ENCODE measurements around the gene CDCP1. TPM values are rescaled to one million over a fixed set of nuclear protein-coding genes. Genes with fewer than 3 reads are reported as not detected.

The CDCP1 gene
- total RNA-seq, 5 donors from 2014 or later (not counting 1 experiment from before 2014, with no cell fraction given) = 0.36 to 1.7 (median 0.55) TPM

GRCh38 chr3:45097296-45097883 lies 48.8 kb downstream of the CDCP1 start:
- peaks cover 33 to 47% of the 10 kb centered on the region in 2 donors for H3K27me3 Mint-ChIP-seq
- H3K9me3 Mint-ChIP-seq = no peaks in the 10 kb centered on the region
- H3K27ac ChIP-seq (ENCODE audit: low read length) = no peak overlapping the region
- H3K36me3 Mint-ChIP-seq = no peaks in the 10 kb centered on the region
- no peak for DNase-seq
- no peaks in the 10 kb centered on the region for H3K36me3 ChIP-seq (ENCODE audit: control insufficient read depth in 2 of 2, extremely low read depth in 1 of 2, insufficient read depth in 1 of 2, low read length in 1 of 2)
- H3K4me1 Mint-ChIP-seq = peaks cover 8 to 16% (median 8%) of the 10 kb centered on the region in 3 donors
- H3K4me3 ChIP-seq (ENCODE audit: control insufficient read depth in 1 of 2, extremely low read depth in 1 of 2, low read length in 1 of 2) = no peak overlapping the region
- ChIA-PET CTCF (interaction anchor here (0.5 to 0.7 kb wide), 2 partner anchors 54 to 55 kb away, joined by 4 to 6 read pairs; no protein-coding TSS in a partner anchor), POLR2A (no interaction called here)
- ATAC-seq (replicated peaks in 1 of 4) = no peak
- WGBS (ENCODE audit: insufficient coverage) = no CpG with 5 or more reads among the region's 6 CpGs
- H3K4me3 Mint-ChIP-seq = no peak overlapping the region
- peaks cover 0 to 9% of the 10 kb centered on the region in 2 experiments for H3K4me1 ChIP-seq (ENCODE audit: control insufficient read depth in 1 of 2, extremely low read depth in 1 of 2, insufficient read depth in 2 of 2, low read length in 2 of 2)
- no peaks in the 10 kb centered on the region for H3K9me3 ChIP-seq
- H3K27ac Mint-ChIP-seq = no peak overlapping the region
- H3K27me3 ChIP-seq (replicated peaks in 1 of 2; ENCODE audit: control insufficient read depth in 2 of 2, extremely low read depth in 1 of 2, insufficient read depth in 2 of 2, low read length in 1 of 2) = peaks cover 0 to 44% of the 10 kb centered on the region in 2 experiments

- H3K36me3 Mint-ChIP-seq = no peaks in the 10 kb centered on the region
- peaks cover 33 to 49% of the 10 kb centered on the region in 2 donors for H3K27me3 Mint-ChIP-seq
- H3K4me3 ChIP-seq (ENCODE audit: control insufficient read depth in 1 of 2, extremely low read depth in 1 of 2, low read length in 1 of 2) = no peak overlapping the region
- ATAC-seq (replicated peaks in 1 of 4) (no peak), DNase-seq (no peak)
- H3K27me3 ChIP-seq (replicated peaks in 1 of 2; ENCODE audit: control insufficient read depth in 2 of 2, extremely low read depth in 1 of 2, insufficient read depth in 2 of 2, low read length in 1 of 2) = peaks cover 0 to 37% of the 10 kb centered on the region in 2 experiments
- H3K4me1 ChIP-seq (ENCODE audit: control insufficient read depth in 1 of 2, extremely low read depth in 1 of 2, insufficient read depth in 2 of 2, low read length in 2 of 2) = peaks cover 0 to 6% of the 10 kb centered on the region in 2 experiments
- 78% methylated on average over 2 of the region's 7 CpGs for WGBS (ENCODE audit: insufficient coverage)
- no peak overlapping the region for H3K27ac ChIP-seq (ENCODE audit: low read length)
- no peaks in the 10 kb centered on the region for H3K9me3 ChIP-seq
- peaks cover 4 to 16% (median 5%) of the 10 kb centered on the region in 3 donors for H3K4me1 Mint-ChIP-seq
- H3K4me3 Mint-ChIP-seq = no peak overlapping the region
- ChIA-PET POLR2A (no interaction called here), CTCF (no interaction called here)
- no peaks in the 10 kb centered on the region for H3K9me3 Mint-ChIP-seq
- no peak overlapping the region for H3K27ac Mint-ChIP-seq
- H3K36me3 ChIP-seq (ENCODE audit: control insufficient read depth in 2 of 2, extremely low read depth in 1 of 2, insufficient read depth in 1 of 2, low read length in 1 of 2) = no peaks in the 10 kb centered on the region
These were observed 50.2 kb downstream of the CDCP1 start for GRCh38 chr3:45095916-45096526.

GRCh38 chr3:45093176-45093575 lies 53.0 kb downstream of the CDCP1 start:
- no peak overlapping the region for H3K27ac ChIP-seq (ENCODE audit: low read length)
- ChIA-PET CTCF (no interaction called here), POLR2A (interaction anchor here in 1 of 2 donors (0.5 to 0.6 kb wide), 2 partner anchors 50 to 59 kb away, joined by 3 to 4 read pairs; no protein-coding TSS in a partner anchor)
- no peak overlapping the region for H3K4me3 Mint-ChIP-seq
- no peak overlapping the region for H3K4me3 ChIP-seq (ENCODE audit: control insufficient read depth in 1 of 2, extremely low read depth in 1 of 2, low read length in 1 of 2)
- H3K4me1 Mint-ChIP-seq = peaks cover 6% of the 10 kb centered on the region in 3 donors
- 86% methylated on average over 6 of the region's 8 CpGs for WGBS (ENCODE audit: insufficient coverage)
- no peaks in the 10 kb centered on the region for H3K9me3 Mint-ChIP-seq
- ATAC-seq (replicated peaks in 1 of 4) (no peak), DNase-seq (no peak)
- H3K4me1 ChIP-seq (ENCODE audit: control insufficient read depth in 1 of 2, extremely low read depth in 1 of 2, insufficient read depth in 2 of 2, low read length in 2 of 2) = peaks cover 0 to 4% of the 10 kb centered on the region in 2 experiments
- peaks cover 13 to 30% of the 10 kb centered on the region in 2 donors for H3K27me3 Mint-ChIP-seq
- no peaks in the 10 kb centered on the region for H3K9me3 ChIP-seq
- H3K36me3 Mint-ChIP-seq = no peaks in the 10 kb centered on the region
- H3K27ac Mint-ChIP-seq = no peak overlapping the region
- H3K27me3 ChIP-seq (replicated peaks in 1 of 2; ENCODE audit: control insufficient read depth in 2 of 2, extremely low read depth in 1 of 2, insufficient read depth in 2 of 2, low read length in 1 of 2) = peaks cover 0 to 34% of the 10 kb centered on the region in 2 experiments
- H3K36me3 ChIP-seq (ENCODE audit: control insufficient read depth in 2 of 2, extremely low read depth in 1 of 2, insufficient read depth in 1 of 2, low read length in 1 of 2) = no peaks in the 10 kb centered on the region

- Mint-ChIP-seq H3K27ac (no peak overlapping the region), H3K4me1 (peaks cover 6% of the 10 kb centered on the region in 3 donors), H3K4me3 (no peak overlapping the region), H3K27me3 (peaks cover 9 to 30% of the 10 kb centered on the region in 2 donors), H3K36me3 (no peaks in the 10 kb centered on the region), H3K9me3 (no peaks in the 10 kb centered on the region)
- no peak overlapping the region for H3K27ac ChIP-seq (ENCODE audit: low read length)
- CTCF ChIA-PET = no interaction called here
- POLR2A ChIA-PET = interaction anchor here in 1 of 2 donors (0.6 kb wide), 2 partner anchors 49 to 56 kb away, joined by 4 read pairs; no protein-coding TSS in a partner anchor
- H3K36me3 ChIP-seq (ENCODE audit: control insufficient read depth in 2 of 2, extremely low read depth in 1 of 2, insufficient read depth in 1 of 2, low read length in 1 of 2) = no peaks in the 10 kb centered on the region
- ATAC-seq (replicated peaks in 1 of 4) (no peak), DNase-seq (no peak)
- peaks cover 0 to 30% of the 10 kb centered on the region in 2 experiments for H3K27me3 ChIP-seq (replicated peaks in 1 of 2; ENCODE audit: control insufficient read depth in 2 of 2, extremely low read depth in 1 of 2, insufficient read depth in 2 of 2, low read length in 1 of 2)
- 92% methylated on average over 6 of the region's 12 CpGs for WGBS (ENCODE audit: insufficient coverage)
- no peaks in the 10 kb centered on the region for H3K9me3 ChIP-seq
- H3K4me3 ChIP-seq (ENCODE audit: control insufficient read depth in 1 of 2, extremely low read depth in 1 of 2, low read length in 1 of 2) = no peak overlapping the region
- peaks cover 0 to 4% of the 10 kb centered on the region in 2 experiments for H3K4me1 ChIP-seq (ENCODE audit: control insufficient read depth in 1 of 2, extremely low read depth in 1 of 2, insufficient read depth in 2 of 2, low read length in 2 of 2)
These were observed 53.8 kb downstream of the CDCP1 start for GRCh38 chr3:45092132-45093031.

GRCh38 chr3:45090855-45091254 lies 55.3 kb downstream of the CDCP1 start:
- H3K27ac ChIP-seq (ENCODE audit: low read length) = no peak overlapping the region
- CTCF ChIA-PET = interaction anchor here (0.5 to 0.6 kb wide), 2 partner anchors 66 to 93 kb away, joined by 3 to 4 read pairs; no protein-coding TSS in a partner anchor
- H3K4me3 Mint-ChIP-seq = no peak overlapping the region
- peaks cover 0 to 4% of the 10 kb centered on the region in 2 experiments for H3K4me1 ChIP-seq (ENCODE audit: control insufficient read depth in 1 of 2, extremely low read depth in 1 of 2, insufficient read depth in 2 of 2, low read length in 2 of 2)
- H3K27me3 ChIP-seq (replicated peaks in 1 of 2; ENCODE audit: control insufficient read depth in 2 of 2, extremely low read depth in 1 of 2, insufficient read depth in 2 of 2, low read length in 1 of 2) = peaks cover 0 to 30% of the 10 kb centered on the region in 2 experiments
- DNase-seq = no peak
- no peak for ATAC-seq (replicated peaks in 1 of 4)
- no peaks in the 10 kb centered on the region for H3K36me3 Mint-ChIP-seq
- peaks cover 13 to 26% of the 10 kb centered on the region in 2 donors for H3K27me3 Mint-ChIP-seq
- WGBS (ENCODE audit: insufficient coverage) = 74% methylated on average over 4 of the region's 4 CpGs
- no peaks in the 10 kb centered on the region for H3K36me3 ChIP-seq (ENCODE audit: control insufficient read depth in 2 of 2, extremely low read depth in 1 of 2, insufficient read depth in 1 of 2, low read length in 1 of 2)
- no peak overlapping the region for H3K27ac Mint-ChIP-seq
- POLR2A ChIA-PET = no interaction called here
- no peak overlapping the region for H3K4me3 ChIP-seq (ENCODE audit: control insufficient read depth in 1 of 2, extremely low read depth in 1 of 2, low read length in 1 of 2)
- H3K4me1 Mint-ChIP-seq = peaks cover 6% of the 10 kb centered on the region in 3 donors
- no peaks in the 10 kb centered on the region for H3K9me3 ChIP-seq
- H3K9me3 Mint-ChIP-seq = no peaks in the 10 kb centered on the region
